Lower leg skin (tissue), 4 donors: Measurements from ENCODE around the gene SNX25. TPM values are rescaled to one million over a fixed set of nuclear protein-coding genes. Genes with fewer than 3 reads are reported as not detected.

Source experiments
- DNase-seq, 2 donors: peaks; one replicate each; pipeline ENCODE4 v3.0.0-alpha.2; 2019; ENCODE audit warnings: low spot score in 2 of 2
- H3K4me3 ChIP-seq: fragments of 200-600 bp; sonication (generic); 2 replicates; pipeline ENCODE4 v1.5.1; 2017; ENCODE audit warnings: mild to moderate bottlenecking, low read depth; ENCODE audit not compliant: poor library complexity, severe bottlenecking
- POLR2A ChIP-seq, 2 donors: fragments of 450-650 bp; IDR thresholded peaks; one replicate each; pipeline ENCODE4 v1.6.1; 2016 to 2017; ENCODE audit warnings: antibody characterized with exemption in 2 of 2, mild to moderate bottlenecking in 1 of 2, moderate library complexity in 1 of 2
- WGBS, 2 donors: methylation state at CpG; one replicate each; pipeline ENCODE4 v1.1.5; 2018; 5-methylcytosine and 5-hydroxymethylcytosine counted together
- intact Hi-C: fragments of 100-400 bp; cut with DNase I; formaldehyde crosslinking; loops from one replicate; pipeline ENCODE4 v1.15.0; 2023; ENCODE audit warnings: low total_unique reads
- total RNA-seq, 4 donors: library from RNA; depleted of rRNA; stranded (reverse); fragments of >200 nt; gene quantifications; one replicate each; pipeline ENCODE4 v1.1.0, GENCODE V29; 2016
- TF ChIP-seq, protein P1 (sequence below), 3 donors: fragments of 450-650 bp; IDR thresholded peaks; one replicate each; pipeline ENCODE4 v1.5.1; 2016; ENCODE audit warnings: antibody characterized with exemption in 3 of 3, mild to moderate bottlenecking in 3 of 3, moderate library complexity in 2 of 3

Gene SNX25
- total RNA-seq, 4 donors from 2014 or later, result 13.4 to 18.3 (median 15.6) TPM

- TF ChIP-seq, protein P1, sequence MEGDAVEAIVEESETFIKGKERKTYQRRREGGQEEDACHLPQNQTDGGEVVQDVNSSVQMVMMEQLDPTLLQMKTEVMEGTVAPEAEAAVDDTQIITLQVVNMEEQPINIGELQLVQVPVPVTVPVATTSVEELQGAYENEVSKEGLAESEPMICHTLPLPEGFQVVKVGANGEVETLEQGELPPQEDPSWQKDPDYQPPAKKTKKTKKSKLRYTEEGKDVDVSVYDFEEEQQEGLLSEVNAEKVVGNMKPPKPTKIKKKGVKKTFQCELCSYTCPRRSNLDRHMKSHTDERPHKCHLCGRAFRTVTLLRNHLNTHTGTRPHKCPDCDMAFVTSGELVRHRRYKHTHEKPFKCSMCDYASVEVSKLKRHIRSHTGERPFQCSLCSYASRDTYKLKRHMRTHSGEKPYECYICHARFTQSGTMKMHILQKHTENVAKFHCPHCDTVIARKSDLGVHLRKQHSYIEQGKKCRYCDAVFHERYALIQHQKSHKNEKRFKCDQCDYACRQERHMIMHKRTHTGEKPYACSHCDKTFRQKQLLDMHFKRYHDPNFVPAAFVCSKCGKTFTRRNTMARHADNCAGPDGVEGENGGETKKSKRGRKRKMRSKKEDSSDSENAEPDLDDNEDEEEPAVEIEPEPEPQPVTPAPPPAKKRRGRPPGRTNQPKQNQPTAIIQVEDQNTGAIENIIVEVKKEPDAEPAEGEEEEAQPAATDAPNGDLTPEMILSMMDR (IDR thresholded peaks at IDR 0.05), result no peak
- no peak for TF ChIP-seq POLR2A (IDR thresholded peaks at IDR 0.05)
- DNase-seq, result no peak
- 84 to 91% methylated on average over 7 of the region's 7 CpGs for WGBS, 2 donors
- H3K4me3 ChIP-seq, result no peak overlapping the region
- intact Hi-C loops, result no loop called here
Measured at GRCh38 chr4:185352202-185352601, 142.8 kb downstream of the SNX25 start.

- TF ChIP-seq, protein P1 (IDR thresholded peaks at IDR 0.05), result no peak
- no peak for TF ChIP-seq POLR2A (IDR thresholded peaks at IDR 0.05)
- DNase-seq, result no peak
- WGBS, 2 donors, result 96 to 100% methylated on average over 2 of the region's 2 CpGs
- H3K4me3 ChIP-seq, result no peak overlapping the region
- intact Hi-C loops, result no loop called here
Measured at GRCh38 chr4:185352741-185353140, 143.3 kb downstream of the SNX25 start.

DNA sequence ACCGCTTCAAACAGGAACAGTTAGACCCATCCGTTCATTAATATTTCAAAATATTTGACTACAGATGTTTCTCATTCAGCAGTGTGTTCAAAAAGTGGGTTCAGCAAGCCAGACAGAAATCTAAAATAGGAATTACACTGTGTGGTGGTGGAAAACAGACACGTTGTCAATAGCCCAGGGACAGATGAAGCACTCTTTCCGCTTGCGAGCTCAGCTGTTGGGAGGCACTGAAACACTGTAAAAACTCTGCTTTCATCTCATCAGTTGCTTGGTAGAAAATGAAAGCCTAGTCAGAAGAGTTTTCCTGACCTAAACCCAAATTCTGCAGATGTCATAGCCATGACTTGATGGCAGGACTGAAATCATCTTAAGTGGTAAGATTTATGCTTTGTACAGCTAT lies 147.8 kb downstream of the SNX25 start:
- no peak for DNase-seq
- WGBS, 2 donors, result 51 to 60% methylated on average over 5 of the region's 5 CpGs
- H3K4me3 ChIP-seq, result no peak overlapping the region
- no peak for TF ChIP-seq POLR2A (IDR thresholded peaks at IDR 0.05)
- TF ChIP-seq, protein P1 (IDR thresholded peaks at IDR 0.05), result no peak
- intact Hi-C loops, result no loop called here

DNA sequence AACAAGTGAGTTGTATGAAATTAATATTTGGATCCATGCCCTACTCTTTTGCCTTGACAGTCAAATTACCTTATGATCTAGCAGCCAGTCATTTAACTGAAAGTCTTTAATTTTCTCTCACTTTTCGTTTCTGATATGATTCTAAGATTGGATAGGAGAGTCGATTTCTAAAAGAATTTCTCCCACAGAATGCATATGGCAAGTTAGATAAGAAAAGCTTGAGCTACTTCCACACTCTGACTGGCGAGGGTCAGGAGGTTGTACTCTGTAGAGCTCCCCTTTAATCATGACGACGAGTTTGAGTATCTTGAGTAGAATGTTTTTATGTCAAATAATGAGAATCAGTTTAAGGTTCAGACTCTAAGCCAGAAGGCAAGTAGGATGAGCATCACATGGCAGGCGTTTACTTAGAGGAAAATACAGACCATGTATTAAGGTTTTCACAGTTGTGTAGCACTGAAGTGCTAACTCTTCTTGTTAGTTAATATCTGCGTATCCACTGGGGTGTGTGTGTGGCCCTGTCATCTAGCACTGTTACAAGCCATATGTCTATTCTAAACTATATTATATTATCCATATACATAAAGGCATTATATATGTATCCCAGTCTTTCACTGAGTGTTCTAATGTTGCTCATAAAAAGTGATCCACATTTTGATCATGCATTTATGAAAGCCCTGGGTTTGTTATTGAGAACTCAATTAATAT lies 148.5 kb downstream of the SNX25 start:
- no peak for TF ChIP-seq POLR2A (IDR thresholded peaks at IDR 0.05)
- TF ChIP-seq, protein P1 (IDR thresholded peaks at IDR 0.05), result no peak
- no peak overlapping the region for H3K4me3 ChIP-seq
- intact Hi-C loops, result no loop called here
- 77 to 87% methylated on average over 7 of the region's 7 CpGs for WGBS, 2 donors
- no peak for DNase-seq

GRCh38 chr4:185358514-185358913 lies 149.1 kb downstream of the SNX25 start:
- H3K4me3 ChIP-seq, result no peak overlapping the region
- DNase-seq, result no peak
- intact Hi-C loops, result no loop called here
- 84 to 88% methylated on average over 4 of the region's 4 CpGs for WGBS, 2 donors
- TF ChIP-seq POLR2A (IDR thresholded peaks at IDR 0.05), result no peak
- TF ChIP-seq, protein P1 (IDR thresholded peaks at IDR 0.05), result no peak

- DNase-seq, result no peak
- 89 to 90% methylated on average over 4 of the region's 4 CpGs for WGBS, 2 donors
Measured at GRCh38 chr4:185358959-185359358, 149.6 kb downstream of the SNX25 start.

More at GRCh38 chr4:185358959-185359358, 149.6 kb downstream of the SNX25 start:
- intact Hi-C loops, result no loop called here
- H3K4me3 ChIP-seq, result no peak overlapping the region
- TF ChIP-seq POLR2A (IDR thresholded peaks at IDR 0.05), result no peak
- TF ChIP-seq, protein P1 (IDR thresholded peaks at IDR 0.05), result no peak
